Thoracic aorta (tissue), 2 donors: ENCODE results near the gene ZNF140. TPM values are rescaled to one million over a fixed set of nuclear protein-coding genes. Genes with fewer than 3 reads are reported as not detected.
A peak's percentile ranks its signal among the peaks of the same experiment; 100 is the strongest.

Experiments
- ATAC-seq: fragments of 150-250 bp; one replicate; pipeline ENCODE4 v1.8.0; 2017; ENCODE audit warnings: low read depth; ENCODE audit not compliant: insufficient number of reproducible peaks, low FRiP score
- DNase-seq: peaks from one replicate; pipeline ENCODE4 v3.0.0-alpha.2; 2020; ENCODE audit warnings: low spot score
- H3K27ac ChIP-seq, 2 donors: fragments of 200-600 bp; sonication (generic); 1 replicate in 1 of 2; 2 replicates in 1 of 2; pipeline ENCODE4 v1.5.1; 2016; ENCODE audit warnings: mild to moderate bottlenecking in 2 of 2, moderate library complexity in 2 of 2
- H3K27me3 ChIP-seq: fragments of 200-600 bp; sonication (generic); replicated peaks from 2 replicates; pipeline ENCODE4 v1.6.0; 2016; ENCODE audit warnings: mild to moderate bottlenecking; ENCODE audit not compliant: insufficient read depth
- H3K36me3 ChIP-seq: fragments of 200-600 bp; sonication (generic); one replicate; pipeline ENCODE4 v1.5.1; 2016
- H3K4me1 ChIP-seq, 2 donors: fragments of 200-600 bp; sonication (generic); 1 replicate in 1 of 2; 2 replicates in 1 of 2; pipeline versions ENCODE4 v1.5.1 to v1.6.0; 2016; ENCODE audit warnings: low read depth in 2 of 2, mild to moderate bottlenecking in 1 of 2; ENCODE audit not compliant: control insufficient read depth in 1 of 2
- H3K4me3 ChIP-seq: fragments of 200-600 bp; sonication (generic); 2 replicates; pipeline ENCODE4 v1.5.1; 2016; ENCODE audit warnings: mild to moderate bottlenecking
- H3K9me3 ChIP-seq: fragments of 200-600 bp; sonication (generic); 2 replicates; pipeline ENCODE4 v1.5.1; 2016
- total RNA-seq, 2 donors: library from RNA; depleted of rRNA; stranded (reverse); fragments of >200 nt; gene quantifications; one replicate each; pipeline versions ENCODE4 v1.1.0 to v1.2.3, GENCODE V29; 2016
- TF ChIP-seq, protein P1 (sequence below): fragments of 200-600 bp; sonication (generic); IDR thresholded peaks from one replicate; pipeline ENCODE4 v1.5.1; 2019; ENCODE audit warnings: antibody characterized with exemption

ZNF140 gene
- total RNA-seq, 2 donors from 2014 or later, result 5.0 to 16.2 TPM

GRCh38 chr12:133057446-133057845 is 23.3 kb upstream of the ZNF140 start:
- Histone ChIP-seq H3K4me3 (peak overlapping the region; percentile 10), H3K27ac (no peak overlapping the region), H3K9me3 (peaks cover 97% of the 10 kb centered on the region), H3K4me1 (no peaks in the 10 kb centered on the region), H3K27me3 (no peaks in the 10 kb centered on the region), H3K36me3 (peaks cover 40% of the 10 kb centered on the region)
- TF ChIP-seq, protein P1, sequence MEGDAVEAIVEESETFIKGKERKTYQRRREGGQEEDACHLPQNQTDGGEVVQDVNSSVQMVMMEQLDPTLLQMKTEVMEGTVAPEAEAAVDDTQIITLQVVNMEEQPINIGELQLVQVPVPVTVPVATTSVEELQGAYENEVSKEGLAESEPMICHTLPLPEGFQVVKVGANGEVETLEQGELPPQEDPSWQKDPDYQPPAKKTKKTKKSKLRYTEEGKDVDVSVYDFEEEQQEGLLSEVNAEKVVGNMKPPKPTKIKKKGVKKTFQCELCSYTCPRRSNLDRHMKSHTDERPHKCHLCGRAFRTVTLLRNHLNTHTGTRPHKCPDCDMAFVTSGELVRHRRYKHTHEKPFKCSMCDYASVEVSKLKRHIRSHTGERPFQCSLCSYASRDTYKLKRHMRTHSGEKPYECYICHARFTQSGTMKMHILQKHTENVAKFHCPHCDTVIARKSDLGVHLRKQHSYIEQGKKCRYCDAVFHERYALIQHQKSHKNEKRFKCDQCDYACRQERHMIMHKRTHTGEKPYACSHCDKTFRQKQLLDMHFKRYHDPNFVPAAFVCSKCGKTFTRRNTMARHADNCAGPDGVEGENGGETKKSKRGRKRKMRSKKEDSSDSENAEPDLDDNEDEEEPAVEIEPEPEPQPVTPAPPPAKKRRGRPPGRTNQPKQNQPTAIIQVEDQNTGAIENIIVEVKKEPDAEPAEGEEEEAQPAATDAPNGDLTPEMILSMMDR, result no peak
- ATAC-seq (no peak), DNase-seq (no peak)

DNA sequence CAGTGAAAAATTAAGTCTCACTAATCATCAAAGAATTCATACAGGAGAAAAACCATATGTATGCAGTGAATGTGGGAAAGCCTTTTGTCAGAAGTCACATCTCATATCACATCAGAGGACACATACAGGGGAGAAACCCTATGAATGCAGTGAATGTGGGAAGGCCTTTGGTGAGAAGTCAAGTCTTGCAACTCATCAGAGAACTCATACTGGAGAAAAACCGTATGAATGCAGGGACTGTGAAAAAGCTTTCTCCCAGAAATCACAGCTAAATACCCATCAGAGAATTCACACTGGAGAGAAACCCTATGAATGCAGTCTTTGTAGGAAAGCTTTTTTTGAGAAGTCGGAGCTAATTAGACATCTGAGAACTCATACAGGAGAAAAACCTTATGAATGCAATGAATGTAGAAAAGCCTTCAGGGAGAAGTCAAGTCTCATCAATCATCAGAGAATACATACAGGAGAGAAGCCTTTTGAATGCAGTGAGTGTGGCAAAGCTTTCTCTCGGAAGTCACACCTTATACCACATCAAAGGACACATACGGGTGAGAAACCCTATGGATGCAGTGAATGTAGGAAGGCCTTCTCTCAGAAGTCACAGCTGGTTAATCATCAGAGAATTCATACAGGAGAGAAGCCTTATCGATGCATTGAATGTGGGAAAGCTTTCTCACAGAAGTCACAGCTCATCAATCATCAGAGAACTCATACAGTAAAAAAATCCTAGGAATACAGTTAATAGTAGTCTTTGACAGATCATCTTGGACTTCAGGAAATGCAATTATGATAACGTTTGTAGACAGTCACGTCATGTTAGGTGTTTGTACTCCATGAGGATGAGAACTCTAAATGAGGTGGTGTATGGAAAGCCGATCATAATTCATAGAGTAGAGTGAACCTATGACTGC is 22.3 kb upstream of the ZNF140 start:
- Histone ChIP-seq H3K4me3 (peak overlapping the region; percentile 10), H3K4me1 (no peaks in the 10 kb centered on the region), H3K27me3 (no peaks in the 10 kb centered on the region), H3K27ac (no peak overlapping the region), H3K36me3 (peaks cover 35% of the 10 kb centered on the region), H3K9me3 (peaks cover 97% of the 10 kb centered on the region)
- DNase-seq (no peak), ATAC-seq (no peak)
- TF ChIP-seq, protein P1, result no peak

GRCh38 chr12:133061954-133062353 is 18.8 kb upstream of the ZNF140 start:
- Histone ChIP-seq H3K4me1 (no peaks in the 10 kb centered on the region), H3K4me3 (no peak overlapping the region), H3K27me3 (no peaks in the 10 kb centered on the region), H3K27ac (no peak overlapping the region), H3K9me3 (peaks cover 98% of the 10 kb centered on the region), H3K36me3 (peaks cover 23% of the 10 kb centered on the region)
- DNase-seq (no peak), ATAC-seq (no peak)
- TF ChIP-seq, protein P1, result no peak

- Histone ChIP-seq H3K4me1 (no peaks in the 10 kb centered on the region), H3K36me3 (peaks cover 8% of the 10 kb centered on the region), H3K9me3 (peaks cover 97% of the 10 kb centered on the region), H3K27ac (no peak overlapping the region), H3K4me3 (no peak overlapping the region), H3K27me3 (no peaks in the 10 kb centered on the region)
- TF ChIP-seq, protein P1, result no peak
- ATAC-seq (no peak), DNase-seq (no peak)
Observed at GRCh38 chr12:133063556-133063955, 17.2 kb upstream of the ZNF140 start.

GRCh38 chr12:133073836-133074235 is 6.9 kb upstream of the ZNF140 start:
- DNase-seq, result no peak
- no peak for ATAC-seq
- Histone ChIP-seq H3K27ac (no peak overlapping the region), H3K9me3 (peaks cover 86% of the 10 kb centered on the region), H3K4me1 (no peaks in the 10 kb centered on the region), H3K4me3 (no peak overlapping the region), H3K36me3 (no peaks in the 10 kb centered on the region), H3K27me3 (no peaks in the 10 kb centered on the region)
- TF ChIP-seq, protein P1, result no peak
